Nucleus accumbens (tissue), 56 donors: ENCODE data around the gene PEX14.
"Not testable (repeated sequence)": the region's sequence is repeated elsewhere in the genome, so short reads cannot be mapped to it uniquely, and the experiment has no call there.

ENCODE experiments used
- DNase-seq, 56 donors: peaks; one replicate each; lab custom pipeline; 2025; lab: John Stamatoyannopoulos, UW

The PEX14 gene

DNA sequence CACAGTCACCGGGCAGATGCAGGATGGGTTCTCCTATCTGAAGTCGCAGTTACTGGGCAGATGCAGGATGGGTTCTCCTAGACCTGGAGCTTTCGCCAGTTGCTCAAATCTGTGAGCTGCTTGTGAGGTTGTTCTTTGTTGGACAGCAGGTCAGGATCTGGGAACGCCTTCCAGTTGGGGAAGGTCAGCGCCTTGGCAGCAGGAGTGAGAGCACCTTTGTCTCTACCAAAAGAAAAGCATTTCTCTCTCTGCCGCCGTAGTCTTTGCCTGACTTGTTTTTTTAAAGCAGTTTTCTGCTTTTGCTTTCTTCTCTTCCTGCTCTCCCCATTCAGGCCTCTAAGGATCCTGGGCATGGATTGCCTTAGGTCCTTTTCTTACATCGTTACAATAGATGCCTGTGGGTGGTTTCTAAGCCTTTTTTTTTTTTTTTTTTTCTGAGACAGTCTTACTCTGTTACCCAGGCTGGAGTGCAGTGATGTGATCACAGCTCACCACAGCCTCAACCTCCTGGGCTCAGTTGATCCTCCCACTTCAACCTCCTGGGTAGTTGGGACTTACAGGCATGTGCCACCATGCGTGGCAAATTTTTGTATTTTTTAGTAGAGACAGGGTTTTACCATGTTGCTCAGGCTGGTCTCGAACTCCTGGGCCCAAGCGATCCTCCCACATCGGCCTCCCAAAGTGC is 15.7 kb downstream of the PEX14 start:
- peak in 2 of 56 donors; percentile 2 to 13 for DNase-seq

DNA sequence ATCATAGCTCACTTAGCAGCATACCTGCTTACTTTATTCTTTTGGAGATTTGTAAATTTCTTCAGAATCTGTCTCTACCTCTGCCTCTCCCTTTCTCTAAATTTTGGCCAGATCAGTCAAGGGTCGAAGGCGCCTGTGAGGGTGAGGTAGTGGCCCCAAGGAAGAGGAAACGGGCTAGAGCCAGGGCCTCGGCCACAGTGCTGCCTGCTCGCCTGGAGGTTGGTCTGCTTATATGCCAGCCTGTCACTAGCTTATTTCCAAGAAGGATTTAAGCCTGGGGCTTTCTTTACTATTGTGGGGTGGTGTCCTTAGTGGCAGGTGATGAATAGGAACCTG is 19.6 kb downstream of the PEX14 start:
- no peak for DNase-seq

DNA sequence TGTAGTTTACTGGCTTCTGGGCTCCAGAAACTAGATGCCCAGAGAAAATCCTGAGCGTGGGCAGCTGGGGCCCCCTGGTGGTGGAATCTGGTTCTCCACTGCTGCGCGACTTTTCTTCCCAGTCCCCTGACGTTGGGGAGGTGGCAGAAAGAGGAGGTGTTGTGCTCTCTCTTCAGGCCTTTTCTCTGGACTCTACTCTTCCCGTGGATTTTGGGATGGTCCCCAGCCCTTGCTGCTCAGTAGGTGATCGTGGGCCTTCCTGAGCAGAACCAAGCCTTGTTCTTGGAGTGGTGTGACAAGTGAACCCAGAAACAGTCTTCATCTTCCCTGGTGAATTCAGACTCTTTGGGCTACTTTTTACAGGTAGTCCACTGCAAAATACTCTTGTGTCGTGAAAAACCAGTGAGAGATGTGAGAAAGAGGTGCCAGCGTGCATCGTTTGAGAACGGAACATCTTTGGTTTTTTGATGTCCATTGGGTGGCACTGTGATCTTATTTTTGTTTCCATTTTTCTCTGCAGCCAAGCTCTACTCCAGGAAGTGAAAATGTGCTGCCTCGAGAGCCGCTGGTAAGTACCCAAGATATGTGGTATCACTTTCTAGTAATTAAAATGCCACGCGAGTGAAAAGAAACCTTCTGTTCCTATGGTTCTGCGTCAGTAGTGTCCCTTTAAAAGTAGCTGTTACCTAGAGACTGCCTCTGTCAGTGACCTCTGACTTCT is 20.2 kb downstream of the PEX14 start:
- DNase-seq: peak in 50 of 56 donors; percentile 2 to 88 (median 58)

DNA sequence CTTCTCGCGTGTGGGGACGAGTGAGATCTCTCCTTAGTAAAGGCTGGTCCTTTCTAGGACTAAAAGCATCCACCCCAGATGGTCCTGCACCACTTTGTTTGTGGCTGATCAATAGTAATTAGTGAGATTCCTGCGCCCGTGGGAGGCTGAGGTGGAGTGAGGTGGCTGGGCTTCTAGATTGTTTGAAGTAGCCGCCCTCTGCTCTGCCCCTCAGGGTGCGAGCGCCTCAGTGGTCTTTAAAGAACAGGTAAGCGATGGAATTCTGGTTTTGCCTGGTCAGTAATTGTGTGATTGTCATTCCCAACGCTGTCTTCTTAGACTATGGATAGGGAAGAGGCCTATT is 20.7 kb downstream of the PEX14 start:
- no peak for DNase-seq

DNA sequence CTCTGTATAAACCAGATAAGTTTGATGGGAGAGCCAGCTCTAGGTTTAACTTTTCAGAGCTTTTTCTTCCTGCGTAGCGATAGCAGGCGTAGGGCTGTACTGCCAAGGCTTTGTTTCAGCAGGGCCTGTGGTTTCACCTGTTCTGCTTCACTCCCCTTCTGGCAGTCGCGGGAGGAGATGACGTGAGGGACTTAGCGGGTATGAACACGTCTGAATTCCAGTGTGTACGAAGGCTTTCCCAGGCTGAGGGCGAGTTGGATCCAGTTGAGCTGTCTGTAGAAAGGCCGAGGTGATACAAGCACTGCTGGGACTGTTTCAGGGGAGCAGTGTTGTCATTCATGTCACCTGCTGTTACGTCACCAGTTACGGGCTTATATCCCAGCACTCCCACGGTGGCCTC is 21.2 kb downstream of the PEX14 start:
- no peak for DNase-seq

DNA sequence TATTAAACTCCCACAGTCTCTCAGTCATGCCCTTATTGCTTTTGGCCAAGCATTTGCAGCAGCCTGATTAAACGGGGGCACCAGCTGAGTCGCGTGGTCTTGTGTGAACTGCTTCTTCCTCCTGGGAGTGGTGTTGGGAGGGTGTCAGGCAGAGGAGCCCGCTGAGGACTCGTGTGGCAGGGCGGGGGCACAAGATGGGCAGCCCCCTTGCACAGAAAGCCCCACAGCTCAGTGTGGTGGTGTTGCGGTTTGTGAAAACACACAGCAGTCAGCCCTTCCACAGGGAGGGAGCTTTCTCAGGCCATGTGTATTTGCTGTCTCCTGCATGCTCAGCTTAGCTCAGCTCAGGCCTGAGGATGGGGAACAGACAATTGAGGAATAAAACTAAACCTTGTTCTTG is 22.4 kb downstream of the PEX14 start:
- no peak for DNase-seq

DNA sequence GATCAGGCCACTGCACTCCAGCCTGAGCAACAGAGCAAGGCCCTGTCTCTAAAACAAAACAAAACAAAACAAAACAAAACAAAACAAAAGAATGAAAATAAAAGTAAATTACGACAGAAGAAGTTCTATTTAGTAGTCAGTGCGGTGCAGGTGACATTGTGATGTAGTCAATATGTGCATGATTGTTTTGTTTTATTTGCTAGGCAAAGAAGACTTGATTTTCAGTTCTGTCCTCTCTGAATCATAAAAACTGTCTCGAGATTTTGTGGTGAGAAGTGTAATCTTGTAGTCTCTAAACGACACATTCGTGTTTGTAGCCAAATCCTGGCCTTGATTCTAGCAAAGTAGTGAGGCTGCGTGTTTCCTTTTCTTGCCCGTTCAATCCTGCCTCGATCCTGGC is 23.5 kb downstream of the PEX14 start:
- DNase-seq: no peak

DNA sequence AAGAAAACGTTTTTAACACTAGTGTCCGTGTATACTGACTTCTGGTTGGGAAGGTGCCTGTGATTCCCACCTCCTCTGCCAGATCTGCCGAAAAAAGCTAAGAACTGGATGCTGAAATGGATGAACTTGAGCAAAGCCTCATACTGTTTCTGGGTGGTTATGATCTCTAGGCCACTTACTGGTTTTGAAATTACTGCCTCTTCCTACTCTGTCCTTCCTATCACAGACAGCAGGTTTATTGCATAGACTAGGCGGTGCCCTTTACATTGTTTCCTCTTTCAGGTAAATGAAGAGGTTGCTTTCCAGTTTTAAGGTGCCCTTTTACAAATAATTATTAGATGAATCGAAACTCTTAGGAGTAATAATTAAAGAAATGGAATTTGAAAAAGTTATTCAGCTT is 27.5 kb downstream of the PEX14 start:
- no peak for DNase-seq

GRCh38 chr1:10504249-10504648 is 29.5 kb downstream of the PEX14 start:
- DNase-seq: no peak

GRCh38 chr1:10506046-10506676 is 31.4 kb downstream of the PEX14 start:
- DNase-seq: not testable (repeated sequence)

GRCh38 chr1:10506677-10507047 is 31.9 kb downstream of the PEX14 start:
- no peak for DNase-seq

GRCh38 chr1:10507111-10507879 is 32.5 kb downstream of the PEX14 start:
- peak in 38 of 56 donors; percentile 4 to 60 (median 23) for DNase-seq

GRCh38 chr1:10508511-10508951 is 33.8 kb downstream of the PEX14 start:
- no peak for DNase-seq

- no peak for DNase-seq
Observed at GRCh38 chr1:10509809-10510509, 35.2 kb downstream of the PEX14 start.

GRCh38 chr1:10510520-10511493 is 36.1 kb downstream of the PEX14 start:
- peak in 7 of 56 donors; percentile 12 to 38 (median 16) for DNase-seq

DNA sequence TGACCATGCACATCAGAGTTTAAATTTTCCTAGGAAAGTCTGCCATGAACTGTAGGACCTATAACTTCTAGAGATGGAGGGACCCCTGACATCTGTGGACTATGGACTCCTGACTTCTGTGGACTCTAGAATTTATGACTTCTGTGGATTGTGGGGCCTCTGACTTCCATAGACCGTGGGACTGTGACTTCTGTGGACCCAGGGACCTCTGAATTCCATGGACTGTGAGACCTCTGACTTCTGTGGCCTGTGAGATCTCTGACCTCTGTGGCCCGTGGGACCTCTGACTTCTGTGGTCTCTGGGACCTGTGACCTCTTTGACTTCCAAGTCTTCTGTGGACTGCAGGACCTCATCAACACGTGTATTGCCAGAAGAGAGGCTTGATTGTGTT is 36.7 kb downstream of the PEX14 start:
- DNase-seq: no peak

- no peak for DNase-seq
Observed at GRCh38 chr1:10513199-10513598, 38.4 kb downstream of the PEX14 start.

DNA sequence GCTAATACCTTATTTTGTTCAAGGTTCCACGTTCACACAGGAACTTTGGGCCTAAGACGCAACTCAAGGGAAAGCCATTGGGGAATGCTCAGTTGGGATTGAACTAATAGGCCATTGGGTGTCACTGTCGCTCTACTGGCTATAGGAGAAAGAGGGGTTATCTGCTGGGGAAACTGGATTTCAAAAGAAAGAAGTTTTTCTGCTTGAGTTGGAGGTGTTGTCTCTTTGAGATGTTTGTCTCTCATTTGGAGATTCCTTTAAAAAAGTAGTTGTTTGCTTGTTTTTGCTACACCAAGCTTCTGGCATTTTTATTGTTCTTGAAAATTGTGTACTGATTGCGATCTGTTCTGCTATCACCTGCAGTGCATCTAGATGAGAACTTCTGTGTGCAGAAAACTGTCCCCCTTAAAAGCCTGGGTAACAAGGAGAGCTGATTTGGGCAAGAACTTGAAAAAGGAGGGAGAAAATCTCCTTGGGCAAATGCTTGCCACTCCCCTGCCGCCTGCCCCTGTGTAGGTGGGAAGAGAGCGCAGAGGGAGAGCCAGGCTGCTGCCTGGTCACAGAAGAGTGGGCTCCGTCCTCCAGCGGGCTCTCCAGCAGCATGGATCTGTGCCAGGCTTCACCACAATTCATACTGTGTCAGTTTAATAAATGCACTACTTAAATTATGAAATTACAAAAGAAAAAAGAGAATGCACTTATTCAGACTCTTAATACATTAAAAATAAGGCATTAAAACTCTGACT is 39.9 kb downstream of the PEX14 start:
- peak in 2 of 56 donors; percentile 8 to 13 for DNase-seq
